Measurements from ENCODE around the gene KAT2B. TPM values are rescaled to one million over a fixed set of nuclear protein-coding genes. Genes with fewer than 3 reads are reported as not detected.
"Not testable (repeated sequence)": the region's sequence is repeated elsewhere in the genome, so short reads cannot be mapped to it uniquely, and the experiment has no call there.

KAT2B gene
- total and polyA plus RNA-seq, 2 of the 8 experiments (the other 6 are each of a cell fraction or from before 2014, with no cell fraction given): 0.24 to 0.91 TPM

- H3K4me1 ChIP-seq (replicated peaks in 1 of 4; ENCODE audit: control insufficient read depth in 3 of 4, insufficient read depth in 4 of 4, low read length in 3 of 4); POLR2A ChIA-PET (ENCODE audit: partially characterized antibody); H2BK20ac ChIP-seq (ENCODE audit: low read length); H3K79me2 ChIP-seq (ENCODE audit: control insufficient read depth in 1 of 2, insufficient read depth in 2 of 2, low read length in 2 of 2); H3K23ac ChIP-seq (ENCODE audit: insufficient read length); H3K18ac ChIP-seq (ENCODE audit: extremely low read depth, low read length); H2BK5ac ChIP-seq (ENCODE audit: low read depth, low read length); H3K4me2 ChIP-seq (ENCODE audit: insufficient read depth in 1 of 2, low read depth in 2 of 2, low read length in 2 of 2); H3K23me2 ChIP-seq (ENCODE audit: low read depth, low read length); DNase-seq (ENCODE audit: low read depth in 1 of 2, low spot score in 2 of 2); H3K56ac ChIP-seq (replicated peaks; ENCODE audit: insufficient read length, low read depth, low read length); H3K9me3 ChIP-seq (ENCODE audit: insufficient read depth in 2 of 2, low read depth in 1 of 2, low read length in 1 of 2); H3K79me1 ChIP-seq (ENCODE audit: low read depth, low read length); H4K91ac ChIP-seq (replicated peaks; ENCODE audit: insufficient read length, low read length); H2AFZ ChIP-seq (ENCODE audit: low read length); H3K27ac ChIP-seq (ENCODE audit: low read depth, low read length); H3K4me3 ChIP-seq (ENCODE audit: extremely low read depth in 1 of 4, insufficient read depth in 2 of 4, low read depth in 3 of 4, low read length in 4 of 4); H2BK15ac ChIP-seq (ENCODE audit: low read length); H3K9ac ChIP-seq (replicated peaks in 1 of 4; ENCODE audit: extremely low read depth in 1 of 4, low read depth in 3 of 4, low read length in 3 of 4); H3K4ac ChIP-seq (replicated peaks; ENCODE audit: insufficient read length, low read depth, low read length); H2BK120ac ChIP-seq (replicated peaks; ENCODE audit: low read depth, low read length); FAIRE-seq; H2BK12ac ChIP-seq (ENCODE audit: low read depth, low read length); H4K20me1 ChIP-seq (replicated peaks in 1 of 2; ENCODE audit: control insufficient read depth in 1 of 2, insufficient read depth in 2 of 2, low read length in 2 of 2); H3K36me3 ChIP-seq (ENCODE audit: control insufficient read depth in 2 of 4, insufficient read depth in 4 of 4, low read length in 3 of 4); H4K8ac ChIP-seq (ENCODE audit: extremely low read depth, insufficient read depth, low read length); H3K14ac ChIP-seq (ENCODE audit: insufficient read length); H3K27me3 ChIP-seq (replicated peaks in 1 of 4; ENCODE audit: control insufficient read depth in 3 of 4, extremely low read depth in 1 of 4, insufficient read depth in 3 of 4, low read length in 3 of 4); H2AK5ac ChIP-seq (ENCODE audit: low read depth, low read length); H4K5ac ChIP-seq (ENCODE audit: insufficient read length, low read depth, low read length): not testable (repeated sequence)
- CTCF ChIA-PET (ENCODE audit: partially characterized antibody): interaction anchor here (1.4 kb wide), 1 partner anchor 8 kb away, joined by 3 read pairs; no protein-coding TSS in a partner anchor
- 94% methylated on average over 3 of the region's 3 CpGs; no CpG with 5 or more reads in 1 of the 2 experiments for WGBS, 2 experiments (ENCODE audit: extremely low coverage in 1 of 2, insufficient coverage in 1 of 2, insufficient read length in 1 of 2, insufficient replicate concordance in 2 of 2, low coverage in 1 of 2, low lambda C conversion rate in 2 of 2, missing lambda C conversion rate in 1 of 2)
Measured at GRCh38 chr3:20045141-20045540, 4.9 kb downstream of the KAT2B start.
